C4-2B (cell line): ENCODE data around the gene TRIM10.

ENCODE experiments used
- ZFX ChIP-seq: fragments of 450-650 bp; IDR thresholded peaks from 2 replicates; pipeline ENCODE4 v1.6.1; 2017
- TF ChIP-seq, protein P1 (sequence below): fragments of 450-650 bp; conservative IDR thresholded peaks from 2 replicates; pipeline ENCODE4 v1.5.1; 2017; ENCODE audit warnings: mild to moderate bottlenecking

DNA sequence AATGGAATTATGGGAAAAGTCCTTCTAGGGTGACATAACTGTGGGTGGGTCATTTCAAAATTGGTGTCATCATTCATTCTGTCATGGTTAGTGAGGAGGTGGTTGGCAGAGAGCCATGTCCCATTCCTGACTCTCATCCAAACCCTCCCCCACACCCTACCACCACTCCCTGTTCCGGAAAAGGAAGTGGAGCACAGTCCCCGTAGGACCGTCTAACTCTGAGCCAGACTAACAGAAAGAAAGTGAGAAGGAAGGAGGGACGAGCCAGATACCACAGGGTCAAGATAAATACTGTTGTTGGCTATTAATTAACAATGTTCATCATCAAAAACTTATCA, 4.8 kb downstream of the TRIM10 start:
- TF ChIP-seq, protein P1, sequence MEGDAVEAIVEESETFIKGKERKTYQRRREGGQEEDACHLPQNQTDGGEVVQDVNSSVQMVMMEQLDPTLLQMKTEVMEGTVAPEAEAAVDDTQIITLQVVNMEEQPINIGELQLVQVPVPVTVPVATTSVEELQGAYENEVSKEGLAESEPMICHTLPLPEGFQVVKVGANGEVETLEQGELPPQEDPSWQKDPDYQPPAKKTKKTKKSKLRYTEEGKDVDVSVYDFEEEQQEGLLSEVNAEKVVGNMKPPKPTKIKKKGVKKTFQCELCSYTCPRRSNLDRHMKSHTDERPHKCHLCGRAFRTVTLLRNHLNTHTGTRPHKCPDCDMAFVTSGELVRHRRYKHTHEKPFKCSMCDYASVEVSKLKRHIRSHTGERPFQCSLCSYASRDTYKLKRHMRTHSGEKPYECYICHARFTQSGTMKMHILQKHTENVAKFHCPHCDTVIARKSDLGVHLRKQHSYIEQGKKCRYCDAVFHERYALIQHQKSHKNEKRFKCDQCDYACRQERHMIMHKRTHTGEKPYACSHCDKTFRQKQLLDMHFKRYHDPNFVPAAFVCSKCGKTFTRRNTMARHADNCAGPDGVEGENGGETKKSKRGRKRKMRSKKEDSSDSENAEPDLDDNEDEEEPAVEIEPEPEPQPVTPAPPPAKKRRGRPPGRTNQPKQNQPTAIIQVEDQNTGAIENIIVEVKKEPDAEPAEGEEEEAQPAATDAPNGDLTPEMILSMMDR: no peak
- no peak for TF ChIP-seq ZFX
